Esophagus squamous epithelium (tissue), 5 donors: ENCODE data around the gene CDH20. TPM values are rescaled to one million over a fixed set of nuclear protein-coding genes. Genes with fewer than 3 reads are reported as not detected.
"Not testable (repeated sequence)": the region's sequence is repeated elsewhere in the genome, so short reads cannot be mapped to it uniquely, and the experiment has no call there.

ENCODE experiments used
- DNase-seq: peaks from one replicate; lab custom pipeline; 2025; lab: John Stamatoyannopoulos, UW
- H3K27ac ChIP-seq, 4 donors: fragments of 200-600 bp; sonication (generic); one replicate each; pipeline ENCODE4 v1.5.1; 2016 to 2019; ENCODE audit warnings: mild to moderate bottlenecking in 1 of 4
- H3K27me3 ChIP-seq, 4 donors: fragments of 200-600 bp; sonication (generic); 1 replicate in 3 of 4; 2 replicates in 1 of 4; pipeline versions ENCODE4 v1.5.1 to v1.6.0; 2017 to 2021; ENCODE audit warnings: antibody characterized with exemption in 1 of 4
- H3K36me3 ChIP-seq, 3 donors: fragments of 200-600 bp; sonication (generic); one replicate each; pipeline ENCODE4 v1.5.1; 2016 to 2019
- H3K4me1 ChIP-seq, 3 donors: fragments of 200-600 bp; sonication (generic); one replicate each; pipeline ENCODE4 v1.5.1; 2017 to 2019
- H3K4me3 ChIP-seq, 4 donors: fragments of 200-600 bp; sonication (generic); 1 replicate in 3 of 4; 2 replicates in 1 of 4; pipeline ENCODE4 v1.5.1; 2016 to 2019; ENCODE audit warnings: mild to moderate bottlenecking in 2 of 4, moderate library complexity in 1 of 4
- H3K9me3 ChIP-seq, 3 donors: fragments of 200-600 bp; sonication (generic); one replicate each; pipeline ENCODE4 v1.5.1; 2016 to 2019
- CTCF ChIP-seq, 6 experiments: fragments of 450-650 bp in 4 of 6; fragments of 200-600 bp in 2 of 6; sonication (generic) in 2 of 6; IDR thresholded peaks; one replicate each; pipeline ENCODE4 v1.5.1; 2016 to 2019; ENCODE audit warnings: antibody characterized with exemption in 6 of 6, mild to moderate bottlenecking in 4 of 6, moderate library complexity in 4 of 6
- POLR2A ChIP-seq, 4 donors: fragments of 450-650 bp; IDR thresholded peaks; one replicate each; pipeline ENCODE4 v1.6.1; 2017; ENCODE audit warnings: antibody characterized with exemption in 4 of 4, mild to moderate bottlenecking in 4 of 4, moderate library complexity in 3 of 4
- WGBS, 2 donors: methylation state at CpG; one replicate each; pipeline ENCODE4 v1.1.5; 2018; 5-methylcytosine and 5-hydroxymethylcytosine counted together
- intact Hi-C: fragments of 100-400 bp; cut with DNase I; formaldehyde crosslinking; loops from one replicate; pipeline ENCODE4 v1.15.0; 2022
- total RNA-seq, 4 donors: library from RNA; depleted of rRNA; stranded (reverse); fragments of >200 nt; gene quantifications; one replicate each; pipeline ENCODE4 v1.1.0, GENCODE V29; 2016
- donor health status: DM: yes; HTN: yes; CAD: no.

Gene CDH20
- total RNA-seq, 4 donors from 2014 or later: 0.23 to 3.4 TPM; not detected in 2

- H3K27me3 ChIP-seq: no peaks in the 10 kb centered on the region
- no peaks in the 10 kb centered on the region for H3K4me1 ChIP-seq
- H3K36me3 ChIP-seq: no peaks in the 10 kb centered on the region
- DNase-seq: no peak
- no peak overlapping the region for H3K4me3 ChIP-seq
- no peak for TF ChIP-seq POLR2A (IDR thresholded peaks at IDR 0.05)
- TF ChIP-seq CTCF (IDR thresholded peaks at IDR 0.05): no peak
- intact Hi-C loops: no loop called here
- H3K27ac ChIP-seq: no peak overlapping the region
- H3K9me3 ChIP-seq: no peaks in the 10 kb centered on the region
Measured at GRCh38 chr18:61352611-61353010, 19.4 kb downstream of the CDH20 start.

GRCh38 chr18:61360404-61361383 lies 27.5 kb downstream of the CDH20 start:
- WGBS, 2 donors: 61 to 62% methylated on average over 7 of the region's 7 CpGs
- Histone ChIP-seq H3K4me3 (no peak overlapping the region), H3K9me3 (no peaks in the 10 kb centered on the region), H3K27me3 (no peaks in the 10 kb centered on the region), H3K36me3 (no peaks in the 10 kb centered on the region), H3K4me1 (no peaks in the 10 kb centered on the region), H3K27ac (no peak overlapping the region)
- DNase-seq: no peak
- TF ChIP-seq CTCF (IDR thresholded peaks at IDR 0.05) (no peak), POLR2A (IDR thresholded peaks at IDR 0.05) (no peak)
- intact Hi-C loops: no loop called here

- Histone ChIP-seq H3K27me3 (no peaks in the 10 kb centered on the region), H3K4me3 (no peak overlapping the region), H3K4me1 (no peaks in the 10 kb centered on the region), H3K9me3 (no peaks in the 10 kb centered on the region), H3K27ac (no peak overlapping the region), H3K36me3 (no peaks in the 10 kb centered on the region)
- no peak for DNase-seq
- intact Hi-C loops: no loop called here
- 88 to 95% methylated on average over 1 of the region's 1 CpG for WGBS, 2 donors
- TF ChIP-seq POLR2A (IDR thresholded peaks at IDR 0.05): no peak
- no peak for TF ChIP-seq CTCF (IDR thresholded peaks at IDR 0.05)
Measured at GRCh38 chr18:61362511-61362910, 29.3 kb downstream of the CDH20 start.

GRCh38 chr18:61364953-61365352 lies 31.7 kb downstream of the CDH20 start:
- WGBS, 2 donors: 71 to 100% methylated on average over 1 of the region's 1 CpG
- no peak for DNase-seq
- Histone ChIP-seq H3K4me1 (no peaks in the 10 kb centered on the region), H3K27ac (no peak overlapping the region), H3K9me3 (no peaks in the 10 kb centered on the region), H3K27me3 (no peaks in the 10 kb centered on the region), H3K36me3 (no peaks in the 10 kb centered on the region), H3K4me3 (no peak overlapping the region)
- TF ChIP-seq POLR2A (IDR thresholded peaks at IDR 0.05): no peak
- TF ChIP-seq CTCF (IDR thresholded peaks at IDR 0.05): no peak
- intact Hi-C loops: no loop called here

- intact Hi-C loops: no loop called here
- H3K36me3 ChIP-seq: no peaks in the 10 kb centered on the region
- no peak overlapping the region for H3K4me3 ChIP-seq
- TF ChIP-seq POLR2A (IDR thresholded peaks at IDR 0.05) (no peak), CTCF (IDR thresholded peaks at IDR 0.05) (no peak)
- no peak for DNase-seq
- H3K4me1 ChIP-seq: no peaks in the 10 kb centered on the region
- H3K9me3 ChIP-seq: no peaks in the 10 kb centered on the region
- no peak overlapping the region for H3K27ac ChIP-seq
- H3K27me3 ChIP-seq: no peaks in the 10 kb centered on the region
- WGBS, 2 donors: 72 to 79% methylated on average over 2 of the region's 2 CpGs
Measured at GRCh38 chr18:61368001-61368400, 34.8 kb downstream of the CDH20 start.

GRCh38 chr18:61369671-61370070 lies 36.4 kb downstream of the CDH20 start:
- H3K27me3 ChIP-seq, intact Hi-C loops, H3K36me3 ChIP-seq, DNase-seq, H3K4me3 ChIP-seq, H3K27ac ChIP-seq, H3K9me3 ChIP-seq, H3K4me1 ChIP-seq: not testable (repeated sequence)
- 41 to 55% methylated on average over 4 of the region's 4 CpGs for WGBS, 2 donors
